Gastroesophageal sphincter (tissue), 4 donors: ENCODE results near the gene HAO1. TPM values are rescaled to one million over a fixed set of nuclear protein-coding genes. Genes with fewer than 3 reads are reported as not detected.

Experiments used
- ATAC-seq: fragments of 150-250 bp; one replicate; pipeline ENCODE4 v1.9.1; 2016; ENCODE audit warnings: mild to moderate bottlenecking, moderate library complexity
- H3K27ac ChIP-seq, 4 donors: fragments of 200-600 bp; sonication (generic) in 3 of 4; 1 replicate in 3 of 4; 2 replicates in 1 of 4; pipeline ENCODE4 v1.5.1; 2016 to 2019
- H3K27me3 ChIP-seq: fragments of 200-600 bp; sonication (generic); one replicate; pipeline ENCODE4 v1.5.1; 2019
- H3K36me3 ChIP-seq, 2 donors: fragments of 200-600 bp; sonication (generic); one replicate each; pipeline ENCODE4 v1.5.1; 2019; ENCODE audit warnings: control low read depth in 1 of 2
- H3K4me1 ChIP-seq, 3 donors: fragments of 200-600 bp; sonication (generic); 1 replicate in 2 of 3; 2 replicates in 1 of 3; pipeline ENCODE4 v1.5.1; 2016 to 2019; ENCODE audit warnings: control low read depth in 2 of 3
- H3K4me3 ChIP-seq, 2 donors: fragments of 200-600 bp; sonication (generic); one replicate each; pipeline ENCODE4 v1.5.1; 2019; ENCODE audit warnings: mild to moderate bottlenecking in 1 of 2, moderate library complexity in 1 of 2
- H3K9me3 ChIP-seq, 3 donors: fragments of 200-600 bp; sonication (generic); one replicate each; pipeline ENCODE4 v1.5.1; 2017 to 2019; ENCODE audit warnings: control low read depth in 2 of 3
- CTCF ChIP-seq, 4 experiments: fragments of 200-600 bp in 2 of 4; fragments of 450-650 bp in 2 of 4; sonication (generic) in 1 of 4; IDR thresholded peaks; one replicate each; pipeline ENCODE4 v1.5.1; 2017 to 2019; ENCODE audit warnings: antibody characterized with exemption in 4 of 4, mild to moderate bottlenecking in 2 of 4, moderate library complexity in 2 of 4
- EP300 ChIP-seq: sonication (generic); formaldehyde crosslinking; IDR thresholded peaks from one replicate; pipeline ENCODE4 v1.6.1; 2017; ENCODE audit warnings: antibody characterized with exemption, mild to moderate bottlenecking
- POLR2A ChIP-seq, 2 donors: fragments of 450-650 bp; IDR thresholded peaks; one replicate each; pipeline ENCODE4 v1.6.1; 2017; ENCODE audit warnings: antibody characterized with exemption in 2 of 2, mild to moderate bottlenecking in 2 of 2, moderate library complexity in 1 of 2
- POLR2AphosphoS5 ChIP-seq: sonication (generic); formaldehyde crosslinking; IDR thresholded peaks from one replicate; pipeline ENCODE4 v1.6.1; 2017; ENCODE audit warnings: antibody characterized with exemption
- whole genome bisulfite sequencing, 2 donors: methylation state at CpG; one replicate each; pipeline ENCODE4 v1.1.5; 2018; ENCODE audit warnings: low coverage in 1 of 2; 5-methylcytosine and 5-hydroxymethylcytosine counted together
- total RNA-seq, 4 donors: library from RNA; depleted of rRNA; stranded (reverse); fragments of >200 nt; gene quantifications; one replicate each; pipeline ENCODE4 v1.1.0, GENCODE V29; 2016

HAO1 gene
- total RNA-seq, 4 donors from 2014 or later, result not detected

- H3K27ac ChIP-seq, result no peak overlapping the region
- H3K27me3 ChIP-seq, result no peaks in the 10 kb centered on the region
- no peaks in the 10 kb centered on the region for H3K36me3 ChIP-seq
- no peaks in the 10 kb centered on the region for H3K9me3 ChIP-seq
- H3K4me1 ChIP-seq, result no peaks in the 10 kb centered on the region
- WGBS, 2 donors, result 20 to 33% methylated on average over 3 to 5 of the region's 5 CpGs
- TF ChIP-seq CTCF (IDR thresholded peaks at IDR 0.05) (no peak), POLR2A (IDR thresholded peaks at IDR 0.05) (no peak), EP300 (no peak), POLR2AphosphoS5 (no peak)
- ATAC-seq, result no peak
- H3K4me3 ChIP-seq, result no peak overlapping the region
Observed at GRCh38 chr20:7879883-7880282, 60.4 kb downstream of the HAO1 start.

GRCh38 chr20:7868108-7868507 is 72.2 kb downstream of the HAO1 start:
- H3K27ac ChIP-seq, result no peak overlapping the region
- TF ChIP-seq CTCF (IDR thresholded peaks at IDR 0.05) (no peak), POLR2A (IDR thresholded peaks at IDR 0.05) (no peak), EP300 (no peak), POLR2AphosphoS5 (no peak)
- no peak overlapping the region for H3K4me3 ChIP-seq
- peaks cover 0 to 8% (median 0%) of the 10 kb centered on the region in 3 donors for H3K9me3 ChIP-seq
- H3K27me3 ChIP-seq, result no peaks in the 10 kb centered on the region
- 81 to 100% methylated on average over 1 to 2 of the region's 2 CpGs for WGBS, 2 donors
- H3K36me3 ChIP-seq, result no peaks in the 10 kb centered on the region
- peaks cover 0 to 3% (median 0%) of the 10 kb centered on the region in 3 donors for H3K4me1 ChIP-seq
- no peak for ATAC-seq

- Histone ChIP-seq H3K36me3 (no peaks in the 10 kb centered on the region), H3K27me3 (no peaks in the 10 kb centered on the region), H3K9me3 (peaks cover 0 to 8% (median 0%) of the 10 kb centered on the region in 3 donors), H3K4me1 (peaks cover 0 to 3% (median 0%) of the 10 kb centered on the region in 3 donors), H3K4me3 (no peak overlapping the region), H3K27ac (no peak overlapping the region)
- ATAC-seq, result no peak
- WGBS, 2 donors, result 41 to 54% methylated on average over 8 to 11 of the region's 11 CpGs
- TF ChIP-seq POLR2AphosphoS5 (no peak), CTCF (IDR thresholded peaks at IDR 0.05) (no peak), EP300 (no peak), POLR2A (IDR thresholded peaks at IDR 0.05) (no peak)
Observed at GRCh38 chr20:7866285-7866684, 74.0 kb downstream of the HAO1 start.

GRCh38 chr20:7859356-7859802 is 80.9 kb downstream of the HAO1 start:
- WGBS, 2 donors, result 12 to 13% methylated on average over 3 of the region's 3 CpGs
- no peak overlapping the region for H3K27ac ChIP-seq
- H3K27me3 ChIP-seq, result no peaks in the 10 kb centered on the region
- TF ChIP-seq POLR2A (IDR thresholded peaks at IDR 0.05), result no peak
- TF ChIP-seq POLR2AphosphoS5, result no peak
- no peak for TF ChIP-seq EP300
- TF ChIP-seq CTCF (IDR thresholded peaks at IDR 0.05), result peak; percentile 37 to 67 (median 57)
- ATAC-seq, result no peak
- no peaks in the 10 kb centered on the region for H3K36me3 ChIP-seq
- H3K4me1 ChIP-seq, result peaks cover 0 to 5% (median 0%) of the 10 kb centered on the region in 3 donors
- H3K9me3 ChIP-seq, result no peaks in the 10 kb centered on the region
- H3K4me3 ChIP-seq, result no peak overlapping the region

- Histone ChIP-seq H3K36me3 (no peaks in the 10 kb centered on the region), H3K27ac (no peak overlapping the region), H3K4me3 (no peak overlapping the region), H3K9me3 (no peaks in the 10 kb centered on the region), H3K27me3 (no peaks in the 10 kb centered on the region), H3K4me1 (peaks cover 0 to 5% (median 0%) of the 10 kb centered on the region in 3 donors)
- TF ChIP-seq POLR2A (IDR thresholded peaks at IDR 0.05), result no peak
- 62 to 66% methylated on average over 4 of the region's 4 CpGs for WGBS, 2 donors
- no peak for ATAC-seq
Observed at GRCh38 chr20:7858734-7859250, 81.5 kb downstream of the HAO1 start.
